IPS DF 19.7 (cell line): ENCODE results near the gene LRBA.
"Not testable (repeated sequence)": the region's sequence is repeated elsewhere in the genome, so short reads cannot be mapped to it uniquely, and the experiment has no call there.

ENCODE experiments used
- DNase-seq: peaks from one replicate; pipeline ENCODE4 v3.0.0-alpha.2; 2013; ENCODE audit warnings: low read depth, low spot score

Gene LRBA

GRCh38 chr4:150421612-150422011 lies 593.5 kb downstream of the LRBA start:
- no peak for DNase-seq

DNA sequence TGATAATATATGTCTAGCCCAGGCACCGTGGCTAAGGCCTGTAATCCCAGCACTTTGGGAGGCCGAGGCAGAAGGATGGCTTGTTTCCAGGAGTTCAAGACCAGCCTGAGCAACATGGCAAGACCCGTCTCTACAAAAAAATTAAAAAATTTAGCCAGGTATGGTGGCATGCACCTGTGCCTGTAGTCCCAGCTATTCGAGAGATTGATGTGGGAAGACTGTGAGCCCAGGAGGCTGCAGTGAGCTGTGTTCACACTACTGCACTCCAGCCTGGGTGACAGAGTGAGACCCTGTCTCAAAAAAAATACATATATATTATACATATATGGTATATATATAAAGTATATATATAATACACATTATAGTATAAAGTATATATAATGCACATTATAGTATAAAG lies 595.1 kb downstream of the LRBA start:
- DNase-seq = no peak

DNA sequence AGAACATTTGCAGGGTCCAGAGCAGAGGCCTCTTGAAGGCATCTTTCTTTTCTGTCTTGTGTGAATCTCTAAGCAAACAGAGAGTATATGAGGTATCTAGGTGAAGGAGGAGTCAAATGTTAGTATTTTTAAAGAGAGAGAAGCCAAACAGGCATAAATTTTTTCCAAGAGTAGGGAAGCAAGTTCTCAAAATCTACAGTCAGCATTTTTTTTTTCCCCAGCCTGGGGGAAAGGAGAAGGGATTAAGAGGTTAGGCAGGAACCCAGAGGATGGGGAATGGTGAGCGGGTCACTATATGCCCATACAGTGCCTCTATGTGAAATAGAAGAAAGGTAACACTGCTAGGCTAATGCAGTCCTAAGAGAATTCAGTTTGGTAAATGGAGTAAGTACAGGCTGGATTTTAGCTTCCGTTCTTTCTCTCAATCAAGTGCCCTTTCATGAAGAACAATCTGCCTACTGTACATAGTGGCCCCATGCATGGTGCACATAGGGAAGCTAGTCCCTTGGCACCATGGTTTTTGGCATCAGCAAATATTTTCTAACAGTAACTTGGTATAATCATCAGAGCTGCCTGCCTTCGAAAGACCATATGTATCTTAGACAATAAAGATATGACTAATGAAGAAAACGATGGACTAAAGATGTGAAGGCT lies 596.2 kb downstream of the LRBA start:
- no peak for DNase-seq

DNA sequence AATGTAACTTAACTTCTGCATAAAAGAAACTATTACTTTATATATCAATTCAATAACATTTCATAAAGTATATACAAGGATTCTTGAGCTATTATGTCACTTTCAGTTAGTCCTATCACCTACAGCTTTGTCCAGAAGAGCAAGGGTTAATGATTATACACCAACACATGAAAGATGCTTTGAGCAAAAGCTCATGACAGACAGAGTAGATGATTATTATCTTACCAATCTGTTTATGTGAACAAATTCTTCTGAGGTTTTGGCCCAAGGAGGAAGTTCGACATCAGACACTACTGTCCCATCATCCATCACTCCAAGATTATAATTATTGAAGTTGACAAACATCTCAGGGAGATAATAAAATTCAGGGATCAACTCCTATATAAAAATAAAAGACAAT lies 599.9 kb downstream of the LRBA start:
- DNase-seq = no peak

- DNase-seq = no peak
Observed at GRCh38 chr4:150411520-150411919, 603.6 kb downstream of the LRBA start.

- DNase-seq = no peak
Observed at GRCh38 chr4:150402871-150403272, 612.2 kb downstream of the LRBA start.

DNA sequence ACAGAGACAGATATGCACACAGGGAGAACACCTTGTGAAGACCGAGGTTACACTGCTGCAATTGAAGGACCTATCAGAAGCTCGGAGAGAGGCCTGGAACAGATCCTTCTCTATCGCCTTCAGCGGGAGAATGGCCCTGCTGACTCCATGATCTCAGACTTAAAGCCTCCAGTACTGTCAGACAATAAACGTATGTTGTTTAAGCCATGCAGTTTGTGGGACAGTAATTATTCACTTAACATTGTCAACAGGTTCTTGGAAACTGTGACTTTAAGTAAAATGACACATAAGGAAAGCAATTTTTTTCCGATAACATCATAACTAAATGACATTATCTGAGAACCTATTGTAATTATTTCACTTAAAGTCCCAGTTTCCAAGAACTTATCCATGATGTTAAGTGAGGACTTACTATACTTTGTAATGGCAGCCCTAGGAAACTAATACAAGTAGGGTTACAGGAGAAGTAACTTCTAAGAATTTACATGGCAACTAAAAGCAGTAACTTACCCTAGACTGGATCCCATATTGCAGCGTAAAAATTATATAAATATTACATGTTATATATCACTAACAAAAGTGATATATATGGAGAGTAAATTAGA lies 613.9 kb downstream of the LRBA start:
- DNase-seq = no peak

GRCh38 chr4:150395872-150396271 lies 619.2 kb downstream of the LRBA start:
- no peak for DNase-seq

DNA sequence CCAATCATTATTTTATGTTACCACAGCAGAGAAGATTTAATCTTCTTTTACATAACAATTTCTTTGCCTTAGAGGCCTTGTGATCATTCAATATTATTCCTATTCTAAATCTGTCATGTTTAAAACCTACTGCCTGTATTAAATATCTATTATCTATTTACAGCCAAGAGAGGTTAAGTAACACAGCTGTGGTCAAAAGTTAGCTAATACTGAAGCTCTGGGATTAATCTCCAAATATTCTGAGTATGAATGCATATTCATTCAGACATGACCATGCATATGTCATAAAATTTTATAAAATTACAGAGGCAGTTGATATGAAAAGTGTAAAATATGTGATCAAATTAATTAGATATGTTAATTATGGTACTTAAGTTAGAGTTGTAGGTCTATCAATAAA lies 621.0 kb downstream of the LRBA start:
- no peak for DNase-seq

GRCh38 chr4:150391052-150391451 lies 624.0 kb downstream of the LRBA start:
- no peak for DNase-seq

- DNase-seq = no peak
Observed at GRCh38 chr4:150390531-150390910, 624.6 kb downstream of the LRBA start.

DNA sequence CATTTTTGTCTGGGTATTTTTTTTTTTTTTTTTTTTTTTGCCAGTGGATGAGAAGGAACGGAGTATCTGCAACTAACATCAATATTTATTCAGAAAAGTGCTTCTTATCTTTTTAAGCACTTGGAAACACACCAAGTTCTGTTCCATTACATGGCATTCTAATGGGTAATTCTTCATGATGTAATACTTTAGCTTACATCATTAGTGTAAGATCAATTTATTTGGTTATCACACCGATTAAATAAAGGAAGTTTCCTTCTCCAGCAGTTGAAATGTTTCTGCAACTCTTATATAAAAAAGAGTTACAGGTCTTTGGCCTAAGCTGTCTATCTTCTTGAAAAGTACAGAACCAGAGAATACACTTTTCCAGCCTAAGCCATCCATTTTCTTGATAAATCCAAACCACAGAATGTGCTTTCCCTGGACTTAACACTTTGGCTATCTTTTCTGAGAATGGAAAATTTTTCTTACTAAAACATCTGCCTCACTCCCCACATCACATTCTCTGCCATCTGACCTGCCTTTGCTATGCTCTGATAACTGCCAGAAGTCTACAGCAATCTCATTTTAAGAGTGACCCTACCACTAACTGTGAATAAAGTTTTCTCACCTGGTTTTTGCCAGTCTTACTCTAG lies 625.1 kb downstream of the LRBA start:
- DNase-seq = no peak

- no peak for DNase-seq
Observed at GRCh38 chr4:150387981-150388380, 627.1 kb downstream of the LRBA start.

- DNase-seq = not testable (repeated sequence)
Observed at GRCh38 chr4:150386415-150386814, 628.7 kb downstream of the LRBA start.

DNA sequence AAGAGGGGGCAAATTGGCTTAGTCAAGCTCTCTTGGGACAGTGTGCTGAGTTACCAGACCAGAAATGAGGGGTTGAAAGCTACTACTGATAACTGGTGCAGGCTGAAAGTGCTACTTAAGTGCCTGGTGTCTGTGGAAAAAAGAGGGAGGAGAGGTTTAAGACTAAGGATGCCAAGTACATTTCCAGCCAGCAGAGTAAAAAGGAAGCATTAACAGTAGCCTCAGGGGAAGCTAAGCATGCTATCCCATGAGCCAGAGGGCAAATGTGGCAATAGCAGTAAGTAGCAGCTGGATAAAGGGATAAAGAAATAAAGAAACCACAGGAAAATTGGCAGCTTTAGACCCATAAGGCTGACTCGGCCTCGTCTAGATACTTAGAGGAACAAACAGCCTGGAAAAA lies 629.5 kb downstream of the LRBA start:
- DNase-seq = no peak

DNA sequence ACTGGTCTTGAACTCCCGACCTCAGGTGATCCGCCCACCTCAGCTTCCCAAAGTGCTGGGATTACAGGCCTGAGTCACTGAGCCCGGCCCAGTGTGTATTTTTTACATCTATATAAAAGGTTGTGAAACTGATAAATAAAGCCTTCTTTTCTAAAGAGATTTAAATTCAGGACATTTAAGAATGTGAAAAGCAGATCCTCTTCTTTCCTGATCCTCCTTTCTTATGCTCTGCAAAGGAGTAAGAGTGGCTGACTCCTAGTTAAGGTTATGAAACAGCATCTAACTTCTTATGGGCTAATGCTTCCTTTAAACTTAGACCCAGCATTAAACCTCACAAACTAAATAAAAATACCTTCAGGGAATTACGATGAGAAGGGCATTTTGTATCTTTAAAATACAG lies 630.8 kb downstream of the LRBA start:
- DNase-seq = no peak

DNA sequence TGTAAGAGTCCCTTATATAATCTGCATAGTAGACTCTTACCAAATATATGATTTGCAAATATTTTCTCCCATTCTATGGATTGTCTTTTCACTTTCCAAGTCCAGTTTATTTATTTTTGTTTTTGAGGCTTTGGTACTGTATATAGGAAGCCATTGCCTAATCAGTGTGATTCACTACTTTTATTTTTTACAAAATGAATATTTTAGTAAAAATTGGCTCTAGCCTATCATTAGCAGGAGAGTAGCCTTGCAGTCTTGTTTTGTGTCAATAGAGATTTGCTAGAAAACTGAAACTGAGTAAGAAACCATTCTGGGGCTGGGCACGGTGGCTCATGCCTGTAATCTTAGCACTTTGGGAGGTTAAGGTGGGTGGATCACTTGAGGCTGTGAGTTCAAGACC lies 633.1 kb downstream of the LRBA start:
- no peak for DNase-seq

DNA sequence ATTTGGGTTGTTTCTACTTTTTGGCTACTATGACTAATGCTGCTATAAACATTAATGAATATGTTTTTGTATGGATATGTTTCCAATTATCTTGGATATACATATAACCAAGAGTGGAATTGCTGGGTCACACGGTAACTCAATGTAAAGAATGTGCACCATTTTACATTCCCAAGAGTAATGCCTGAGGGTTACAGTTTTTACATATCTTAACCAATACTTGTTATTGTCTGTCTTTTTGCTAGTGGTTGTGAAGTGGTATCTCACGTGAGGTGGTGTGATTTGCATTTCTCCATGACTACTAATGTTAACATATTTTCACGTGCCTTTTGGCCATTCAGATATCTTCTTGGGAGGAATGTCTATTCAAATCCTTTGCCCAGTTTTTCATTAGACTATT lies 633.5 kb downstream of the LRBA start:
- no peak for DNase-seq

- DNase-seq = no peak
Observed at GRCh38 chr4:150381036-150381435, 634.0 kb downstream of the LRBA start.

- no peak for DNase-seq
Observed at GRCh38 chr4:150379454-150379853, 635.6 kb downstream of the LRBA start.

DNA sequence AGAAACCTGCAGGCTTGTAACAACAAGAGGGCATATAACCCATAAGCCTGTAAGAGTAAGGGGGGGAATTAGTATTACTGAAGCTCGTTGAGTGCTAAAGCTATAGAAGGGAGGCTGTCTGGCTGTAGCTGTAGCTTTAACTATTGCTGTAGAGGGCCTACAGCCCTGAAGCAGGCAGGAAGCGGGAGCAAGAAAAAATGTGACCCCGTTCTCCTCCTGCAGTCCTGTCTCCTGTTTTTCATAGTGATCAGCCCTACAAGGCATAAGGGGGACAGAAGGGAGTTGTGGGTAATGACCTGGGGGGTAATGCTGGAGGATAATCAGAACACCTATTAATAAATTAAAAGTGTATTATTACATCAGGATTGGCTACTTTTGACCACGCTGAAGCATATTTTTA lies 640.1 kb downstream of the LRBA start:
- no peak for DNase-seq

DNA sequence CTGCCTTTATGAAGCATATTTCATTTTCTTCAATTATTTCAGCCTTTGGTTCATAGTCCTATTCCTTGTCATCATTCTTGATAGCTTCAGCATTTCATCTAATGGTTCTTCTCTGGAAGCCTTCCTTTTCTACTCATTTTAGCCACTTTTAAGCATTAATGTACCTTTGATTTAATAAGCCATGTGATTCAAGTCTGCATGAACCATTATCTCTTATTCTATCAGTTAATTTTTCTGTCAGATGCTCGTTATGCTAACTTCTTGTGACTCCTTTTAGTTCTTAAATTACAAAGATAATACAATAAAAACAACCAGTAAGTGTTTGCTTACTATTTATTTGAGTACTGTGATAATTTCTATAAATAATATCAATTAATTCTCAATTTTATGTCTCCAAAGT lies 643.2 kb downstream of the LRBA start:
- no peak for DNase-seq
